ENCODE results near the gene GSTP1. TPM values are rescaled to one million over a fixed set of nuclear protein-coding genes. Genes with fewer than 3 reads are reported as not detected.

GSTP1 gene
- total RNA-seq, 2 experiments from 2014 or later: 330 to 337 TPM

- Mint-ChIP-seq H3K36me3 (ENCODE audit: low read depth) (no peaks in the 10 kb centered on the region), H3K27ac (no peak overlapping the region), H3K4me1 (ENCODE audit: low read depth) (peaks cover 21% of the 10 kb centered on the region), H3K27me3 (ENCODE audit: low read depth) (peaks cover 2% of the 10 kb centered on the region), H3K4me3 (no peak overlapping the region), H3K9me3 (ENCODE audit: insufficient read depth) (no peaks in the 10 kb centered on the region)
- ChIA-PET POLR2A (interaction anchor here (0.8 kb wide), 1 partner anchor 13 kb away, joined by 3 read pairs; no protein-coding TSS in a partner anchor), CTCF (interaction anchor here (0.8 to 1.3 kb wide), 2 partner anchors 12 to 14 kb away, joined by 3 to 4 read pairs; no protein-coding TSS in a partner anchor)
- DNase-seq (no peak), ATAC-seq (no peak)
These were observed 51.0 kb downstream of the GSTP1 start for GRCh38 chr11:67634366-67635230.

GRCh38 chr11:67635231-67635521 is 51.6 kb downstream of the GSTP1 start:
- Mint-ChIP-seq H3K4me1 (ENCODE audit: low read depth) (peaks cover 21% of the 10 kb centered on the region), H3K27ac (no peak overlapping the region), H3K4me3 (no peak overlapping the region), H3K9me3 (ENCODE audit: insufficient read depth) (no peaks in the 10 kb centered on the region), H3K27me3 (ENCODE audit: low read depth) (peaks cover 2% of the 10 kb centered on the region), H3K36me3 (ENCODE audit: low read depth) (no peaks in the 10 kb centered on the region)
- CTCF ChIA-PET: interaction anchor here (0.8 to 1.3 kb wide), 3 partner anchors 12 to 24 kb away, joined by 3 to 4 read pairs (median 4); no protein-coding TSS in a partner anchor
- DNase-seq (no peak), ATAC-seq (no peak)
- POLR2A ChIA-PET: interaction anchor here (0.8 kb wide), 1 partner anchor 13 kb away, joined by 3 read pairs; no protein-coding TSS in a partner anchor

Other genes with a start within 250 kb of the GSTP1 start
- 10 to 100 TPM; 53.2 to 56.7 TPM for gene POLD4, start 230.3 kb upstream of the GSTP1 start, total RNA-seq
- under 1 TPM; 0.29 to 0.50 TPM for gene CLCF1, start 210.2 kb upstream of the GSTP1 start, total RNA-seq
- gene RAD9A, start 191.8 kb upstream of the GSTP1 start, total RNA-seq: 10 to 100 TPM; 59.5 to 60.4 TPM
- 100 to 1,000 TPM; 429 to 434 TPM for gene PPP1CA, start 182.0 kb upstream of the GSTP1 start, total RNA-seq
- 100 to 1,000 TPM; 345 to 352 TPM for gene TBC1D10C, start 179.7 kb upstream of the GSTP1 start, total RNA-seq
- gene CARNS1, start 168.1 kb upstream of the GSTP1 start, total RNA-seq: 1 to 10 TPM; 4.8 to 4.9 TPM
- gene RPS6KB2, start 155.3 kb upstream of the GSTP1 start, total RNA-seq: 10 to 100 TPM; 64.0 to 66.9 TPM
- 100 to 1,000 TPM; 445 to 447 TPM for gene PTPRCAP, start 146.1 kb upstream of the GSTP1 start, total RNA-seq
- gene CORO1B, start 140.3 kb upstream of the GSTP1 start, total RNA-seq: 100 to 1,000 TPM; 157 to 169 TPM
- gene GPR152, start 131.1 kb upstream of the GSTP1 start, total RNA-seq: not detected
- 1 to 10 TPM; 1.6 to 1.9 TPM for gene CABP4, start 128.5 kb upstream of the GSTP1 start, total RNA-seq
- 10 to 100 TPM; 39.6 to 42.5 TPM for gene TMEM134, start 114.6 kb upstream of the GSTP1 start, total RNA-seq
- 100 to 1,000 TPM; 156 to 163 TPM for gene AIP, start 100.8 kb upstream of the GSTP1 start, total RNA-seq
- gene PITPNM1, start 78.4 kb upstream of the GSTP1 start, total RNA-seq: 100 to 1,000 TPM; 110 to 117 TPM
- 100 to 1,000 TPM; 168 to 175 TPM for gene CDK2AP2, start 75.7 kb upstream of the GSTP1 start, total RNA-seq
- not detected for gene CABP2, start 60.4 kb upstream of the GSTP1 start, total RNA-seq
- gene NDUFV1, start 23.1 kb downstream of the GSTP1 start, total RNA-seq: 100 to 1,000 TPM; 250 to 258 TPM
- 10 to 100 TPM; 18.6 to 20.1 TPM for gene NUDT8, start 46.1 kb downstream of the GSTP1 start, total RNA-seq
- not detected for gene TBX10, start 56.0 kb downstream of the GSTP1 start, total RNA-seq
- under 1 TPM; 0.61 to 0.73 TPM for gene ACY3, start 66.9 kb downstream of the GSTP1 start, total RNA-seq
- not detected for gene ALDH3B2, start 90.8 kb downstream of the GSTP1 start, total RNA-seq

Measured in activated CD8-positive, alpha-beta T cell treated with anti-CD3 and anti-CD28 coated beads, Interleukin-2, amount 10 ng/mL, durations not matched to agents 7 days and 5 days (primary cell).